8988T (cell line): ENCODE results near the gene DENND4A.
"Not testable (repeated sequence)": the region's sequence is repeated elsewhere in the genome, so short reads cannot be mapped to it uniquely, and the experiment has no call there.

Experiments used
- DNase-seq: peaks from one replicate; pipeline ENCODE4 v3.0.0; 2011

DENND4A gene

GRCh38 chr15:65751431-65751830 is 40.7 kb downstream of the DENND4A start:
- no peak for DNase-seq

- DNase-seq = no peak
Observed at GRCh38 chr15:65747265-65747664, 44.8 kb downstream of the DENND4A start.

DNA sequence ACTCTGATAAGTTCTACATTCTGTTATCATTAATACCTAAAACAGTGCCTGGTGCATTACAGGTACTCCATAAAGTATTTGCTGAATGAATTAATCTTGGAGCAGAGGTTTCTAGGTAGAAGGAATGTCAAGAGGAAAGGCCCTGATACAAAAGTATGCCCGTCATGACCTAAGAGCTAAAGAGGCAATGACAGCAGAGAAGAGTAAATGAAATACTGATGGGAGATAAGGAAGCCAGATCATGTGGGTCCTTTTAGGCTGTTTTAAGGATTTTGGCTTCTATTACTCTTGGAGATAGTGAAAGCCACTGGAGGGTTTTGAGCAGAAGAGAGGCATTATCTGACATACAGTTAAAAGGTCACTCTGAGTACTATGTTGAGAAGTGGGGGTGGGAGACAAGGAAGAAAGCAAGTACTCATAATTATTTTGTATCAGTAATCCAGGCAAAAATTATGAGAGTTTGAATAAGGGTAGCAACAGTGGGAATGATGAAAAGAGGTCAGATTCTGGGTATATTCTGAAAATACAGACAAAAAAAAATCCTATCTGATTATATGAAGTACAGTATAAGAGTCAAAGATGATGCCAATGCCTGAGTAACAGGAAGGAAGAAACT is 48.3 kb downstream of the DENND4A start:
- no peak for DNase-seq

DNA sequence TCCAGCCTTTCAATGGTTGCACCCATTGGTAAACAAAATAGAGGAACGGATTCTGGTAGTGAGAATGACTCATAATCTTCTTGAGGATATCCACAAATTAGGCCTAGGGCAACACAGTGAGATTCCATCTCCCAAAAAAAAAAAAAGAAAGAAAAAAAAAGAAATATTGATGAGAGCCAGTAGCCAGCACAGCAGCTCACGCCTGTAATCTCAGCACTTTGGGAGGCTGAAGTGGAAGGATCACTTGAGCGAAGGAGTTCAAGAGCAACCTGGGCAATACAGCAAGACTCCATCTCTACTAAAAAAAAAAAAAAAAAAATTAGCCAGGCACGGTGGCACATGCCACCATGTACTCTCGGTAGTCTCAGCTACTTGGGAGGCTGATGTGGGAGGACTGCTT is 51.9 kb downstream of the DENND4A start:
- DNase-seq = no peak

GRCh38 chr15:65738649-65739048 is 53.4 kb downstream of the DENND4A start:
- DNase-seq = no peak

DNA sequence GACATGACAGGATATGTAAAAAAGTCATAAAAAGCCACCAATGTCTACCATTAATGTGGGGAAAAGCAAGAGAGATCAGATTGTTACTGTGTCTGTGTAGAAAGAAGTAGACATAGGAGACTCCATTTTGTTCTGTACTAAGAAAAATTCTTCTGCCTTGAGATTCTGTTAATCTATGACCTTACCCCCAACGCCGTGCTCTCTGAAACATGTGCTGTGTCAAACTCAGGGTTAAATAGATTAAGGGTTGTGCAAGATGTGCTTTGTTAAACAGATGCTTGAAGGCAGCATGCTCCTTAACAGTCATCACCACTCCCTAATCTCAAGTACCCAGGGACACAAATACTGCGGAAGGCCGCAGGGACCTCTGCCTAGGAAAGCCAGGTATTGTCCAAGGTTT is 58.5 kb downstream of the DENND4A start:
- not testable (repeated sequence) for DNase-seq

DNA sequence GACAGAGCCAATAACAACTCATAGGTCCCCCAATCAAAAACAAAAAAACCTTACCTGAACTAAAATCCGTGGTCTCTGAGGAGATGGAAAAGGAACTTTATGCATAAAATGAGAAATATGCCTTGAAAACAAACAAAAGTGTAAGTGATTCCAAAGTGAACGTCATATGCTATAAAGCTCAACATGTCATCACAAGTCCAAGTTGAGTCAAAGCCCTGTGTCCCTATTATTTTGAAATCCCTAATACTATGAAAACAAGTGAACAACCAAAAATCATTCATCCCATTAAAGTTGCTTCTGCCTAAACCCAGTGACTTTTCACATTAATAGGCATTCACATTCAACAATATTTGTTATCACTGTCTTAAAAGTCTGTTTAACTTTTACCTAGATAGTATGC is 59.4 kb downstream of the DENND4A start:
- DNase-seq = no peak

GRCh38 chr15:65731926-65732325 is 60.2 kb downstream of the DENND4A start:
- DNase-seq = no peak

- no peak for DNase-seq
Observed at GRCh38 chr15:65730549-65731172, 61.4 kb downstream of the DENND4A start.

DNA sequence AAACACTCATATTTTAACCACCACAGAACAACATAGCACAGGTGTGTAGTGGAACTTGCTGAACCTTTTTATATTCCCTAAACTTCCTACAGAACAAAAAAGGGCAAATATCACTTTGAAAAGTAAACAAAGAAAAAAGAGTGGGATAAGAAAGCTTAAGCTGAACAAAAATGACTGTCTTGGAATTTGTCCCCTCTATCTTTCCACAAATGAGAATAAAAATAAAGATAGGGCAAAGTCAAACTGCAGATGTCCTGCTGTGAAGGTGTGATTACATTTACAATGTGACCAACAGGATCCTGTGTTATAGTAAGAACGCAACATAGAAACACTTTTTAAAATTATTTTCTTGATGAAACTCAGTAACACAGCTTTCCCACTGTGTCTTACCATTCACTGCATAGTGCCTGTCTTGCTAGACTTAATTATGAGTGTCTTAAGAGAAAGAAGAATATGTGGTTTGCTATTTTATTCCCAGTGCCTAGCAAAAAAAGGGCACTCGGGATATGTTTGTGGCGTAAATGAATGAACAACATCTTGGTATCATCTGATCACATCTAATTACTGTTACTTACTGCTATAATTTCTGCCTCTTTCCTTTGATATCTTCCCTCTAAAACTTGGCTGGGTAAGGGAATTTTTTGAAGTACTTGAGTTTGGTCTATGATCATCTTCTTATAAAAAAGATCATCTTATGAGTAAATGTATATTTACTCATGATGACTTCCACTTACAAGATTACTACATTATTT is 67.5 kb downstream of the DENND4A start:
- no peak for DNase-seq

- no peak for DNase-seq
Observed at GRCh38 chr15:65723876-65724275, 68.2 kb downstream of the DENND4A start.

DNA sequence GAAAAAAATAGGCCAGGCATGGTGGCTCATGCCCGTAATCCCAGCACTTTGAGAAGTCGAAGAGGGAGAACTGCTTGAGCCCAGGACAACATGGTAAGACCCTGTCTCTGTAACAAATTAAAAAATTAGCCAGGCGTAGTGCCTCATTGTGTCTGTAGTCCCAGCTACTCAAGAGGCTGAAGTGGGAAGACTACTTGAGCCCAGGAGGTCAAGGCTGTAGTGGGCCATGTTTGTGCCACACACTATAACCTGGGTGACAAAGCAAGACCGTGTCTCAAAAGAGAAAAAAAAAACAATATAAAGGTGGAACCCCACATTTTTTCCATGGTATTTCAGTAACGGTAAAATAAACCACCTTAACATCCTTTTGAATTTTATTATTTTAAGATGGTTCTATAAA is 69.9 kb downstream of the DENND4A start:
- DNase-seq = no peak

GRCh38 chr15:65712415-65712814 is 79.7 kb downstream of the DENND4A start:
- DNase-seq = no peak

GRCh38 chr15:65695081-65695480 is 97.0 kb downstream of the DENND4A start:
- DNase-seq = no peak

GRCh38 chr15:65690778-65691177 is 101.3 kb downstream of the DENND4A start:
- no peak for DNase-seq

- no peak for DNase-seq
Observed at GRCh38 chr15:65690173-65690572, 101.9 kb downstream of the DENND4A start.

DNA sequence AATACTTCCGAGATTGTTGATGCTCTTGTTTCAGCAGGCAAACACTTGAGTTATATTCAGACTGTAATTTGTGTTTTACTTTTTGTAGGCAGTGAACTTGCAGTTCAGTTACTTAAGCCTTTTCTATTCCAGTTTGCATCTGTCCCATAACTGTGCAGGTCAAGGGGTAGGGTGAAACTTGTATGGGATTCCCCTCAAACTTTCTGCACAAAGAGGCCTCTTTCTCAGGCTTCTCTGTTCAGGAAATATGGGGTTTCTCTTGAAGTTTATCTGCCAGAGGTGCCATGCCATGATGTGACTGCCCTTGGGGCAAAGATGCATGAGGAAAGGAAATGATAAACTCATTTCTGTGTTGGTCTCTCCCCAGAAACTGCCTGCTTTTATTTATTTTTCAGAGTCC is 103.6 kb downstream of the DENND4A start:
- no peak for DNase-seq

DNA sequence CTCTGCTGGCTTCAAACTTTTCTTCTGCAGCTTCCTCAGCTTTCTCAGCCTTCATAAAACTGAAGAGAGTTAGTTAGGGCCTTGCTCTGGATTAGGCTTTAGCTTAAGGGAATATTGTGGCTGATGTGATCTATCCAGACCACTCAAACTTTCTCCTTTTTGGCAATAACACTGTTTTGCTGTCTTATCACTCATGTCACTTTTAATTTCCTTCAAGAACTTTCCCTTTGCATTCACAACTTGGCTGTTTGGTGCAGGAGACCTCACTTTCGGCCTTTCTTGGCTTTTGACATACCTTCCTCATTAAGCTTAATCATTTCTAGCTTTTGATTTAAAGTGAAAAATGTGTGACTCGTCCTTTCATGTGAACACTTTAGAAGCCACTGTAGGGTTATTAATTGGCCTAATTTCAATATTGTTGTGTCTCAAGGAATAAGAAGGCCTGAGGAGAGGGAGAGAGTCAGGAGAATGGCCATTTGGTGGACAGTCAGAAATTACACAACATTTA is 109.6 kb downstream of the DENND4A start:
- DNase-seq = no peak

GRCh38 chr15:65680544-65680943 is 111.5 kb downstream of the DENND4A start:
- DNase-seq = no peak

DNA sequence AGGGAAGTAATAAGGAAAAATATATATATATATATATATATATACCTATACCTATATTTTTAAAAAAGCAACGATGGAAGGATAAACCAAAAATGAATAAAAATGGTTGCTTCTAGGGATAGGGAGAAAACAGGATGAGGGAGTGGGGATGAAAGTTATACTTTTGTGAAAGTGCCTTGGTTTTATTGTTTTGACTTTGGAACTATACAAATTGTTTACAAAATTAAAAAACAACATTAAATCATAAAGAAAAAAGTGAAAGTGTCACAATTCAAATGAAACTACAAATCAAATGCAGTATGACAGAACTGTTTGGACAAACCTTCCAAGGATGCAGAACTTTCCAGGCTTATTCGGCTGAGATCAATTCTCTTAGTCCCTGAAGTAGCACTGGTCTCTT is 116.0 kb downstream of the DENND4A start:
- DNase-seq = no peak

DNA sequence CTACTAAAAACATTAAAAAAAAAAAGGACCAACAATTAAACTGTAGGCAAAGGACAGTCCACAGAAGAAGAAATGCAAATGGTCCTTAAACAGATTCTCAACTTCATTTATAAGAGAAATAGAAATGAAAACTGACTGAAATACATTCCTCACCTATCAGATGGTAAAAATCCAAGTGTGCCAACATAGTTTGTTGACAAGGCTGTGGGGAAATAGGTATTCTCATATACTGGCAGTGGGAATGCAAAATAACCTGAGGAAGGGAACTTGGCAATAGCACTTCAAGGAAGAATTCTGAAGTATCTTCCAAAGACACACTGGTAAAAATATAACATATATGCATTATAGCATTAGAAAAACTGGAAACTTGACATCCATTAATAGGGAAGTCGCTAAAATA is 116.5 kb downstream of the DENND4A start:
- no peak for DNase-seq

DNA sequence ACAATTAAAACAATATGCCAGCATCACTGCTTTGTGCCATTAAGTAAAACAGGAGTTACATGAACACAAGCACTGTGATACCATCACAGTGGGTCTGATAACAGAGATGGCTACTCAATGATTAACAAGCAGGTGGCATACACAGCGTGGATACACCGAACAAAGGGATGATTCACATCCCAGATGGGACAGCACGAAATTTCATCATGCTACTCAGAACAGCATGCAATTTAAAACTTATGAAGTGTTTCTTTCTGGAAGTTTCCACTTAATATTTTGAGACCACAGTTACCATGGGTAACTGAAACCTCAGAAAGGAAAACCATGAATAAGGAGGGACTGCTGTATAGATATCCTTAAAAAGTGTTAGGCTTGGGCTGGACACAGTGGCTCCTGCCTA is 125.8 kb downstream of the DENND4A start:
- DNase-seq = no peak

DNA sequence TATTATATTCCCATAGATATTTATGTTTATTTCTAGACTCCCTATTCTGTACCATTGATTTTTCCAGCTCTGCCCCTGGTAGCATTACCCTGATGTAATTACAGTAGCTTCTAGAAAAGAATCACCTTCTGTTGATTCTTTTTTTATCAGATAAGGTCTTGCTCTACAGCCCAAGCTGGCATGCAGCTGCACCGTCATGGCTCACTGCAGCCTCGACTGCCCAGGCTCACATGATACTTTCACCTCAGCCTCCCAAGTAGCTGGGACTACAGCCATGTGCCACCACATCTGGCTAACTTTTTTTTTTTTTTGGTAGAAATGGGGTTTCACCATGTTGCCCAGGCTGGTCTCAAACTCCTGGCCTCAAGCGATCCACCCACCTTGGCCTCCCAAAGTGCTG is 128.6 kb downstream of the DENND4A start:
- DNase-seq = no peak

DNA sequence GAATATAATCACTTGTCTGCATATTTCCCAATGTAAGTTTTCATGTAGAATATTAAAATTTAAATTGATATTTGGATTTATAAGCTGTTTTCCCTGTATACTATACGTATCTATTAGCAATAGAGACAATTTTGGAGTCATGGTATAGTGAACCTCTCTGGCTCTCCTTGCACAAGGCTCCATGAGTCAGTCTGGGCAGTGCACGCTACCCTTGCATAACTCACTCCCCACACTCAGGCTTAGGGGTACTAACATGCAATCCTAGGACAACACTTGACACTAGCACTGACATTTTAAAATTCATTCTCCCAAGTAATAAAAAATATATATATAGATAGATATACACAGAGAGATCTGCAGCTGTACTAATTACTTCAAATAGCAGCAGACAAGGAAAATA is 131.2 kb downstream of the DENND4A start:
- no peak for DNase-seq
